ENCODE measurements around the gene PTPN13.

PTPN13 gene

GRCh38 chr4:86593688-86594558, at the start of gene PTPN13:
Gene PTPN13 (plus strand): TSS chr4:86594315. CDS start chr4:86635257, 40,942 bp downstream.
- DNase-seq (ENCODE audit: insufficient read length, low spot score) (peak; percentile 91), FAIRE-seq (peak; percentile 84)

- DNase-seq (ENCODE audit: insufficient read length, low spot score) (no peak), FAIRE-seq (no peak)
Measured at GRCh38 chr4:86547140-86547539, 47.0 kb upstream of the PTPN13 start.

- no peak for DNase-seq (ENCODE audit: insufficient read length, low spot score)
- FAIRE-seq = no peak
Measured at GRCh38 chr4:86549163-86549788, 44.8 kb upstream of the PTPN13 start.

- DNase-seq (ENCODE audit: insufficient read length, low spot score) = no peak
- FAIRE-seq = no peak
Measured at GRCh38 chr4:86551387-86551786, 42.7 kb upstream of the PTPN13 start.

GRCh38 chr4:86554646-86555045, 39.5 kb upstream of the PTPN13 start:
- FAIRE-seq = no peak
- no peak for DNase-seq (ENCODE audit: insufficient read length, low spot score)

- FAIRE-seq (no peak), DNase-seq (ENCODE audit: insufficient read length, low spot score) (no peak)
Measured at GRCh38 chr4:86556791-86557415, 37.2 kb upstream of the PTPN13 start.

- no peak for DNase-seq (ENCODE audit: insufficient read length, low spot score)
- FAIRE-seq = no peak
Measured at GRCh38 chr4:86557526-86557925, 36.6 kb upstream of the PTPN13 start.

GRCh38 chr4:86558258-86558657, 35.9 kb upstream of the PTPN13 start:
- DNase-seq (ENCODE audit: insufficient read length, low spot score) (no peak), FAIRE-seq (no peak)

GRCh38 chr4:86558797-86559196, 35.3 kb upstream of the PTPN13 start:
- DNase-seq (ENCODE audit: insufficient read length, low spot score) (peak; percentile 18), FAIRE-seq (no peak)

GRCh38 chr4:86560447-86560846, 33.7 kb upstream of the PTPN13 start:
- no peak for FAIRE-seq
- no peak for DNase-seq (ENCODE audit: insufficient read length, low spot score)

GRCh38 chr4:86561256-86561655, 32.9 kb upstream of the PTPN13 start:
- FAIRE-seq (no peak), DNase-seq (ENCODE audit: insufficient read length, low spot score) (no peak)

GRCh38 chr4:86563416-86563815, 30.7 kb upstream of the PTPN13 start:
- DNase-seq (ENCODE audit: insufficient read length, low spot score) (no peak), FAIRE-seq (no peak)

- DNase-seq (ENCODE audit: insufficient read length, low spot score) (no peak), FAIRE-seq (no peak)
Measured at GRCh38 chr4:86564795-86565194, 29.3 kb upstream of the PTPN13 start.

GRCh38 chr4:86565651-86566050, 28.5 kb upstream of the PTPN13 start:
- no peak for FAIRE-seq
- no peak for DNase-seq (ENCODE audit: insufficient read length, low spot score)

- no peak for DNase-seq (ENCODE audit: insufficient read length, low spot score)
- no peak for FAIRE-seq
Measured at GRCh38 chr4:86569103-86569870, 24.8 kb upstream of the PTPN13 start.

- FAIRE-seq = no peak
Measured at GRCh38 chr4:86579941-86580340, 14.2 kb upstream of the PTPN13 start.

GRCh38 chr4:86582410-86582809, 11.7 kb upstream of the PTPN13 start:
- no peak for DNase-seq (ENCODE audit: insufficient read length, low spot score)
- no peak for FAIRE-seq

More at GRCh38 chr4:86579941-86580340, 14.2 kb upstream of the PTPN13 start:
- DNase-seq (ENCODE audit: insufficient read length, low spot score) = no peak

GRCh38 chr4:86586160-86586572, 7.9 kb upstream of the PTPN13 start:
- no peak for DNase-seq (ENCODE audit: insufficient read length, low spot score)
- peak; percentile 33 for FAIRE-seq

GRCh38 chr4:86586626-86587380, 7.3 kb upstream of the PTPN13 start:
- no peak for FAIRE-seq
- no peak for DNase-seq (ENCODE audit: insufficient read length, low spot score)
